Adipocyte (in vitro differentiated cells): ENCODE measurements around the gene PCSK7.
A peak's percentile ranks its signal among the peaks of the same experiment; 100 is the strongest.
"Not testable (repeated sequence)": the region's sequence is repeated elsewhere in the genome, so short reads cannot be mapped to it uniquely, and the experiment has no call there.

Experiments used
- DNase-seq: peaks from one replicate; pipeline ENCODE4 v3.0.0-alpha.2; 2015; ENCODE audit warnings: low read depth
- H3K27me3 ChIP-seq: replicated peaks from 2 replicates; pipeline ENCODE4 v1.7.0; 2013; ENCODE audit warnings: mild to moderate bottlenecking, low read length, moderate library complexity; ENCODE audit not compliant: control insufficient read depth, insufficient read depth
- H3K36me3 ChIP-seq: 2 replicates; pipeline ENCODE4 v1.7.0; 2013; ENCODE audit warnings: low read length, mild to moderate bottlenecking, moderate library complexity; ENCODE audit not compliant: control insufficient read depth, insufficient read depth, severe bottlenecking
- H3K4me1 ChIP-seq: 2 replicates; pipeline ENCODE4 v1.7.0; 2013; ENCODE audit warnings: mild to moderate bottlenecking, low read length, moderate library complexity; ENCODE audit not compliant: control insufficient read depth, insufficient read depth
- H3K4me3 ChIP-seq: 2 replicates; pipeline ENCODE4 v1.7.0; 2013; ENCODE audit warnings: mild to moderate bottlenecking, low read length, moderate library complexity
- H3K9ac ChIP-seq: 2 replicates; pipeline ENCODE4 v1.7.0; 2013; ENCODE audit warnings: mild to moderate bottlenecking, low read length, moderate library complexity
- H3K9me3 ChIP-seq: 2 replicates; pipeline ENCODE4 v1.7.0; 2013; ENCODE audit warnings: mild to moderate bottlenecking, low read length, moderate library complexity; ENCODE audit not compliant: control insufficient read depth

PCSK7 gene

GRCh38 chr11:117231842-117232091 lies at the start of gene PCSK7:
TSS of gene PCSK7 (minus strand) at chr11:117232073. CDS start at chr11:117229844, 2,229 bp downstream.
- peaks cover 29% of the 10 kb centered on the region for H3K4me1 ChIP-seq
- DNase-seq: no peak
- no peaks in the 10 kb centered on the region for H3K9me3 ChIP-seq
- peak within 1 kb of the TSS; percentile 99 for H3K9ac ChIP-seq
- peak within 1 kb of the TSS; percentile 99 for H3K4me3 ChIP-seq
- H3K27me3 ChIP-seq: no peaks in the 10 kb centered on the region
- peaks cover 37% of the 10 kb centered on the region for H3K36me3 ChIP-seq

DNA sequence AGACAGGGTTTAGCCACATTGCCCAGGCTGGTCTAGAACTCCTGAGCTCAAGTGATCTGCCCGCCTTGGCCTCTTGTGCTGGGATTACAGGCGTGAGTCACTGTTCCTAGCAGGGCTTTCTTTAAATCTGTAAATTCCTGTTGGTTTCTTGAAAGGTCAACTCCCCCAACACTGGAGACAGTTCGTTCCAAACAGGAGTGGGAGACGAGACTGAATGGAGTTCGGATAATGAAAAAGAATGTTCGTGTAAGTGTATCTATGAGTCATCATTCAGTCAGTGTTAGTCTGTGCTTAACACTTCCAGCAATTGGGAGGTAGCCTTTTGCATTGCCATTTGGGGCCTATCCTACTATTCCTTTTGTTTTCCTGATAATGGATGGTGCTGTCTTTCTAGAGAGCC lies 49.3 kb upstream of the PCSK7 start:
- peak; percentile 74 for DNase-seq
- Histone ChIP-seq H3K4me3 (no peak overlapping the region), H3K4me1 (peaks cover 28% of the 10 kb centered on the region), H3K9me3 (no peaks in the 10 kb centered on the region), H3K27me3 (no peaks in the 10 kb centered on the region), H3K9ac (peak overlapping the region; percentile 50), H3K36me3 (peaks cover 31% of the 10 kb centered on the region)

- DNase-seq: no peak
- Histone ChIP-seq H3K4me3 (no peak overlapping the region), H3K27me3 (no peaks in the 10 kb centered on the region), H3K9me3 (no peaks in the 10 kb centered on the region), H3K4me1 (peaks cover 28% of the 10 kb centered on the region), H3K9ac (no peak overlapping the region), H3K36me3 (peaks cover 21% of the 10 kb centered on the region)
These were observed 48.0 kb upstream of the PCSK7 start for GRCh38 chr11:117279711-117280376.

GRCh38 chr11:117278347-117278746 lies 46.5 kb upstream of the PCSK7 start:
- Histone ChIP-seq H3K36me3 (peaks cover 11% of the 10 kb centered on the region), H3K4me3 (no peak overlapping the region), H3K9ac (no peak overlapping the region)

GRCh38 chr11:117273550-117274289 lies 41.8 kb upstream of the PCSK7 start:
- DNase-seq: peak; percentile 56

More at GRCh38 chr11:117278347-117278746, 46.5 kb upstream of the PCSK7 start:
- Histone ChIP-seq H3K4me1 (peaks cover 37% of the 10 kb centered on the region), H3K9me3 (no peaks in the 10 kb centered on the region), H3K27me3 (no peaks in the 10 kb centered on the region)
- no peak for DNase-seq

GRCh38 chr11:117272175-117272574 lies 40.3 kb upstream of the PCSK7 start:
- not testable (repeated sequence) for H3K27me3 ChIP-seq, H3K9me3 ChIP-seq, H3K36me3 ChIP-seq, DNase-seq, H3K4me3 ChIP-seq, H3K9ac ChIP-seq
- H3K4me1 ChIP-seq: peaks cover 10% of the 10 kb centered on the region

More at GRCh38 chr11:117273550-117274289, 41.8 kb upstream of the PCSK7 start:
- peaks cover 10% of the 10 kb centered on the region for H3K4me1 ChIP-seq
- H3K36me3 ChIP-seq: no peaks in the 10 kb centered on the region
- no peaks in the 10 kb centered on the region for H3K9me3 ChIP-seq
- H3K27me3 ChIP-seq: no peaks in the 10 kb centered on the region
- H3K9ac ChIP-seq: peak overlapping the region; percentile 27
- no peak overlapping the region for H3K4me3 ChIP-seq

- Histone ChIP-seq H3K4me3 (no peak overlapping the region), H3K36me3 (peaks cover 4% of the 10 kb centered on the region), H3K4me1 (peaks cover 10% of the 10 kb centered on the region)
These were observed 39.3 kb upstream of the PCSK7 start for GRCh38 chr11:117271208-117271607.

GRCh38 chr11:117269856-117270255 lies 38.0 kb upstream of the PCSK7 start:
- Histone ChIP-seq H3K9ac (no peak overlapping the region), H3K27me3 (no peaks in the 10 kb centered on the region), H3K4me3 (no peak overlapping the region), H3K9me3 (no peaks in the 10 kb centered on the region), H3K4me1 (peaks cover 10% of the 10 kb centered on the region), H3K36me3 (peaks cover 9% of the 10 kb centered on the region)
- no peak for DNase-seq

More at GRCh38 chr11:117271208-117271607, 39.3 kb upstream of the PCSK7 start:
- Histone ChIP-seq H3K9ac (no peak overlapping the region), H3K9me3 (no peaks in the 10 kb centered on the region), H3K27me3 (no peaks in the 10 kb centered on the region)
- DNase-seq: no peak

GRCh38 chr11:117265745-117266144 lies 33.9 kb upstream of the PCSK7 start:
- no peaks in the 10 kb centered on the region for H3K9me3 ChIP-seq
- H3K9ac ChIP-seq: no peak overlapping the region
- H3K4me1 ChIP-seq: no peaks in the 10 kb centered on the region
- H3K27me3 ChIP-seq: no peaks in the 10 kb centered on the region
- DNase-seq: no peak
- H3K4me3 ChIP-seq: no peak overlapping the region
- H3K36me3 ChIP-seq: peaks cover 27% of the 10 kb centered on the region

- not testable (repeated sequence) for H3K4me3 ChIP-seq, H3K4me1 ChIP-seq, H3K27me3 ChIP-seq, DNase-seq, H3K9me3 ChIP-seq, H3K9ac ChIP-seq
- peaks cover 27% of the 10 kb centered on the region for H3K36me3 ChIP-seq
These were observed 32.9 kb upstream of the PCSK7 start for GRCh38 chr11:117264624-117265323.

DNA sequence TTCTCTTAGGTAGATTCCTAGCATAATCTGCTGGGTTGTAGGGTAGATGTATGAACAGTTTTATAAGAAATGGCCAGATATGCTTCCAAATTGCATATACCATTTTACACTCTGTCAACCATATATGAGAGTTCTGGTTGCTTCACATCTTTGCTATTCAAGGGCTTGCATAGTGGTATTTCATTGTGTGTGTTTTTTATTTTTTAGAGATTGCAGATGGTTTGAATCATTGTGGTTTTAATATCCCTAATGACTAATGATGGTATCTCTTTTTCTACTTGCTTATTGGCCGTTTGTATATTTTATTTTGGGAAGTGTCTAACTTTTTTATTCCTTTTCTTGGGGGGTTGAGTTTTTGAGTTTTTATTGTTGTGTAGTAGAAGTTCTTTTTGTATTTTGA lies 27.5 kb upstream of the PCSK7 start:
- Histone ChIP-seq H3K4me3 (no peak overlapping the region), H3K4me1 (peaks cover 15% of the 10 kb centered on the region), H3K36me3 (peaks cover 27% of the 10 kb centered on the region), H3K9ac (no peak overlapping the region), H3K27me3 (no peaks in the 10 kb centered on the region), H3K9me3 (no peaks in the 10 kb centered on the region)
- DNase-seq: no peak
